ENCODE measurements around the gene DRC3.

DNA sequence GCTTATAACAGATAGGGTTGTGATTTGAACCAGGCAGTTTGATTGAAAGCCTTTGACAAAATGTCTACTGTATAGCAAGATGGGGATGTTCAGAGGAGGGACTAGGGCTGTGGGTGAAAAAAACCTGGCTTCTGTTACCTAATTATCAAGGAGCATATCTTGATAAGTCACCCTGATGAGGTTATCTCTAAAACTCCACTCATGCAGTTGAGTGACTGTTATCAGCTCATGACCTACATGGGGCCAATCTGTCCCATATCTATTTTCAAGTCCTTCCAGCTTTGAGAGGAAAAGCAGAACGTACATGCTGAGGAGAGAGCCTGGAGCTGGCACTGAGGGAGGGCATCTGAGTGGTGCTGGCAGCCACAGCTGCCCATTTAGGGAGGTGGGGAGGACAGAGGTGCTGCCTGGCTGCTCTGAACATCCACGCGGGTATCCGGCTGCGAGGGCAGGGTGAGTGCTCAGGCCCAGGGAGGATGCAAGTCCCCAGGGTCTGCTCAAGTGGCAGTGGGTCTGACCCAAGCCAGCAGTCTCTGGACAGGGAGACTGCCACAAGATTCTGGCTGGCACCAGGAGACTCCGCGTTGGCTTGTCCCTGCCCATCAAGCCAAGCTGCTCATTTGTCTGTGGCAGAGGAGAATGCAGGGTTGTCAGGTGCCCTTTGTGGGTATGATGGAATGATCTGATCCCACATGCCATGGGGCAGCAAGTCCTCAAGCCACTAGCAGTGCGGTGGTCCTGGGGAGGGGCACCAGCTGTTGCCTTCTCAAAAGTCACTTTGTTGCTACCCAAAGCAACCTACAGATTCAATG is 37.2 kb downstream of the DRC3 start:
- TF ChIP-seq POLR2A (IDR thresholded peaks at IDR 0.05; ENCODE audit: low read depth, low read length) (no peak), POLR2AphosphoS5 (IDR thresholded peaks at IDR 0.05; ENCODE audit: low read depth, low read length) (no peak), TAF1 (IDR thresholded peaks at IDR 0.05; ENCODE audit: borderline replicate concordance, low read depth, low read length) (no peak)

All from GM12892 (cell line).